PC-3 (cell line): Measurements from ENCODE around the gene RAB14.

Experiments
- EZH2phosphoT487 ChIP-seq: fragments of 300-600 bp; sonication (generic); IDR thresholded peaks from 2 replicates; pipeline ENCODE4 v1.6.1; 2018; ENCODE audit warnings: mild to moderate bottlenecking, antibody characterized with exemption, low read length, borderline replicate concordance
- TF ChIP-seq, protein P1 (sequence below): fragments of 300-600 bp; sonication (generic); conservative IDR thresholded peaks from 2 replicates; pipeline ENCODE4 v1.5.1; 2017; ENCODE audit warnings: antibody characterized with exemption, low read depth, mild to moderate bottlenecking, low read length

DNA sequence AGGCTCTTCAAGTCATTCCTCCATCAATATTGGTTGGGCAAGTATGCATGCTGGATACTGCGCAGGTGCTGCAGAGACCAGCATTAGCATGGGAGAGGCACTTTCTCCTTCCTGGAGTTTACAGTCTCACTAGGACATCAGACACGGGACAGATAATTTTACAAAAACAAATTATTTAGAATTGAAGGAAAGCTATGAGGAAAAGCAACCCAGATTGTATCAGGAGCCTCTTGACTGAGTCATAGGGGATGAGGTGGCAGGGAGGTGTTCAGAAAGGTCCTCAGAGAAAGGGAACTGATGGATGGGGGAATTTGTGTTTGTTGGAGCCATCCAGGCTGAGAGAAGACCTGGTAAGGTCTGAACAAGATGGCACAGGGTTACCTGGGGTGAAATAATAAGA, 24.5 kb upstream of the RAB14 start:
- TF ChIP-seq, protein P1, sequence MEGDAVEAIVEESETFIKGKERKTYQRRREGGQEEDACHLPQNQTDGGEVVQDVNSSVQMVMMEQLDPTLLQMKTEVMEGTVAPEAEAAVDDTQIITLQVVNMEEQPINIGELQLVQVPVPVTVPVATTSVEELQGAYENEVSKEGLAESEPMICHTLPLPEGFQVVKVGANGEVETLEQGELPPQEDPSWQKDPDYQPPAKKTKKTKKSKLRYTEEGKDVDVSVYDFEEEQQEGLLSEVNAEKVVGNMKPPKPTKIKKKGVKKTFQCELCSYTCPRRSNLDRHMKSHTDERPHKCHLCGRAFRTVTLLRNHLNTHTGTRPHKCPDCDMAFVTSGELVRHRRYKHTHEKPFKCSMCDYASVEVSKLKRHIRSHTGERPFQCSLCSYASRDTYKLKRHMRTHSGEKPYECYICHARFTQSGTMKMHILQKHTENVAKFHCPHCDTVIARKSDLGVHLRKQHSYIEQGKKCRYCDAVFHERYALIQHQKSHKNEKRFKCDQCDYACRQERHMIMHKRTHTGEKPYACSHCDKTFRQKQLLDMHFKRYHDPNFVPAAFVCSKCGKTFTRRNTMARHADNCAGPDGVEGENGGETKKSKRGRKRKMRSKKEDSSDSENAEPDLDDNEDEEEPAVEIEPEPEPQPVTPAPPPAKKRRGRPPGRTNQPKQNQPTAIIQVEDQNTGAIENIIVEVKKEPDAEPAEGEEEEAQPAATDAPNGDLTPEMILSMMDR = no peak
- TF ChIP-seq EZH2phosphoT487 = no peak
